Lower leg skin (tissue), 4 donors: ENCODE results near the gene EEFSEC. TPM values are rescaled to one million over a fixed set of nuclear protein-coding genes. Genes with fewer than 3 reads are reported as not detected.

ENCODE experiments used
- DNase-seq, 2 donors: peaks; one replicate each; pipeline ENCODE4 v3.0.0-alpha.2; 2019; ENCODE audit warnings: low spot score in 2 of 2
- H3K4me3 ChIP-seq: fragments of 200-600 bp; sonication (generic); 2 replicates; pipeline ENCODE4 v1.5.1; 2017; ENCODE audit warnings: mild to moderate bottlenecking, low read depth; ENCODE audit not compliant: poor library complexity, severe bottlenecking
- POLR2A ChIP-seq, 2 donors: fragments of 450-650 bp; IDR thresholded peaks; one replicate each; pipeline ENCODE4 v1.6.1; 2016 to 2017; ENCODE audit warnings: antibody characterized with exemption in 2 of 2, mild to moderate bottlenecking in 1 of 2, moderate library complexity in 1 of 2
- WGBS, 2 donors: methylation state at CpG; one replicate each; pipeline ENCODE4 v1.1.5; 2018; 5-methylcytosine and 5-hydroxymethylcytosine counted together
- intact Hi-C: fragments of 100-400 bp; cut with DNase I; formaldehyde crosslinking; loops from one replicate; pipeline ENCODE4 v1.15.0; 2023; ENCODE audit warnings: low total_unique reads
- total RNA-seq, 4 donors: library from RNA; depleted of rRNA; stranded (reverse); fragments of >200 nt; gene quantifications; one replicate each; pipeline ENCODE4 v1.1.0, GENCODE V29; 2016
- TF ChIP-seq, protein P1 (sequence below), 3 donors: fragments of 450-650 bp; IDR thresholded peaks; one replicate each; pipeline ENCODE4 v1.5.1; 2016; ENCODE audit warnings: antibody characterized with exemption in 3 of 3, mild to moderate bottlenecking in 3 of 3, moderate library complexity in 2 of 3

Gene EEFSEC
- total RNA-seq, 4 donors from 2014 or later: 16.3 to 28.6 (median 16.8) TPM

DNA sequence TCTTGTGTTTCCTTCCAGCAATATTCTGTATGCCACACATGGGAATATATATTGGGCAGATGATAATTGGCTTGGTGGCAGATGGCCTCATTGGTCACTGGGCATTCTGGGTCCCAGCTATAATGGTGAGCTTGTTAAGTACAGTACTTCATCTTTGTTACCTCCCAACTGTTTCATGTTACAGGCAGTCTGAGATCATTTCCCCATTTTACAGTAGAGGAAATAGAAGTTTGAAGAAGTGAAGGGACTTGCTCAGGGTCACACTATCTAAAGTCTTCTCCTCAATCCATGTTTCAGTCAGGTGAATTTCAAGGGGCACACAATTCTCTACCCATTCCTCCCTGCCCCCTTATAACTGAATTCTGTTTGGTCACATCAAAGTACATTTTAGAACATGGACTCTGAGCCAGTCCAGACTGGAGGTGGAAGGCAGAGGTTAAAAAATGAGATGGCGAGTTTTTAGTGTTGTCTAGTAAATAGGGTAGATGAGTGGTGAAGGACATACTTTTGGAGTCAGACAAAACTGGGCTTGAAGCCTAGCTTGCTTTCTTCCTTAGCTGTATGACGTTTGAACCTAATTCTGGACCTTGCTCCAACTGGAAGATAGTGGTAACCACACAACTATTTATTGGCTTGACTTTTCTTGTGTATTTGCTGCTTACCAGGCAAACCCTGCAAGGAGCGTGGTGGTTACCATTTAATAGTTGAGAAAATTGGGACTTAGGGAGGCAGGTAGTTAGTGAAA, 2.5 kb downstream of the EEFSEC start:
- intact Hi-C loops: no loop called here
- 93 to 95% methylated on average over 3 of the region's 3 CpGs for WGBS, 2 donors
- no peak overlapping the region for H3K4me3 ChIP-seq
- no peak for TF ChIP-seq POLR2A (IDR thresholded peaks at IDR 0.05)
- TF ChIP-seq, protein P1, sequence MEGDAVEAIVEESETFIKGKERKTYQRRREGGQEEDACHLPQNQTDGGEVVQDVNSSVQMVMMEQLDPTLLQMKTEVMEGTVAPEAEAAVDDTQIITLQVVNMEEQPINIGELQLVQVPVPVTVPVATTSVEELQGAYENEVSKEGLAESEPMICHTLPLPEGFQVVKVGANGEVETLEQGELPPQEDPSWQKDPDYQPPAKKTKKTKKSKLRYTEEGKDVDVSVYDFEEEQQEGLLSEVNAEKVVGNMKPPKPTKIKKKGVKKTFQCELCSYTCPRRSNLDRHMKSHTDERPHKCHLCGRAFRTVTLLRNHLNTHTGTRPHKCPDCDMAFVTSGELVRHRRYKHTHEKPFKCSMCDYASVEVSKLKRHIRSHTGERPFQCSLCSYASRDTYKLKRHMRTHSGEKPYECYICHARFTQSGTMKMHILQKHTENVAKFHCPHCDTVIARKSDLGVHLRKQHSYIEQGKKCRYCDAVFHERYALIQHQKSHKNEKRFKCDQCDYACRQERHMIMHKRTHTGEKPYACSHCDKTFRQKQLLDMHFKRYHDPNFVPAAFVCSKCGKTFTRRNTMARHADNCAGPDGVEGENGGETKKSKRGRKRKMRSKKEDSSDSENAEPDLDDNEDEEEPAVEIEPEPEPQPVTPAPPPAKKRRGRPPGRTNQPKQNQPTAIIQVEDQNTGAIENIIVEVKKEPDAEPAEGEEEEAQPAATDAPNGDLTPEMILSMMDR (IDR thresholded peaks at IDR 0.05): no peak
- DNase-seq: no peak

DNA sequence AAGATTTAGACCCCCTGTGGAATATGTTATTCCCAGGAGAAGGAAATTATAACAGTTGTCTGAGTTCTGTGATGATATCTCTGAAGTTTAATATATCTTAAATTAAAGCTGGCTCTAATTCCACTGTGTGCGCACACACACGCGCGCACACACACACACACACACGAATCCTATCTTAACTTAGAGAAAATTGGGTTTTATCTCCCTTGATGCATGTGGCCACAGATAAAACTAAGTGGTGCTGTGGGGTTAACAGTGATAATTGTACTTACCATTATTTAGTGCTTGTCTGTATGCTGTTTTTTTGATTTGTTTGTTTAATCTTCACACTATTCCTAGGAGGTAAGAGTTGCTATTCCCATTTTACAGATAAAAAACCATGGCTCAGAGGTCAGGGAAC, 7.4 kb downstream of the EEFSEC start:
- intact Hi-C loops: no loop called here
- no peak overlapping the region for H3K4me3 ChIP-seq
- TF ChIP-seq, protein P1 (IDR thresholded peaks at IDR 0.05): no peak
- TF ChIP-seq POLR2A (IDR thresholded peaks at IDR 0.05): no peak
- WGBS, 2 donors: 91 to 92% methylated on average over 5 of the region's 5 CpGs
- DNase-seq: no peak

DNA sequence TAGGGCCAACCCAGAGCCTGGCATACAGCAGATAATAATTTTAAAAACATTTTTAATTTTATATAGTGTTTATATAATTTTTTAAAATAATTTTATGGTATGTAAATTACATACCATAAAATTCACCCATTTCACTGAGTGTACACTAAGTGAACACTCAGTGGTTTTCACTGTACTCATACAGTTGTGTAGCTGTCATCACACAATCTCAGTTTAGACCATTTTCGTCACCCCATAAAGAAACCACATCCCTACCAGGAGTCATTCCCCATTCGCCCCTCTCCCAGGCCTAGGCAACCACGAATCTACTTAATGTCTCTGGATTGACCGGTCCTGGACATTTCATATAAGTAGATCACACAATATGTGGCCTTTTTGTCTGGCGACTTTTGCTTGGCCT, 10.2 kb downstream of the EEFSEC start:
- TF ChIP-seq, protein P1 (IDR thresholded peaks at IDR 0.05): no peak
- TF ChIP-seq POLR2A (IDR thresholded peaks at IDR 0.05): no peak
- H3K4me3 ChIP-seq: no peak overlapping the region
- 94 to 95% methylated on average over 5 of the region's 5 CpGs for WGBS, 2 donors
- DNase-seq: no peak
- intact Hi-C loops: no loop called here

GRCh38 chr3:128166971-128167453, 13.7 kb downstream of the EEFSEC start:
- intact Hi-C loops: no loop called here
- DNase-seq: peak in 1 of 2 donors; percentile 15
- WGBS, 2 donors: 91 to 96% methylated on average over 5 of the region's 5 CpGs
- no peak overlapping the region for H3K4me3 ChIP-seq
- no peak for TF ChIP-seq POLR2A (IDR thresholded peaks at IDR 0.05)
- TF ChIP-seq, protein P1 (IDR thresholded peaks at IDR 0.05): no peak

DNA sequence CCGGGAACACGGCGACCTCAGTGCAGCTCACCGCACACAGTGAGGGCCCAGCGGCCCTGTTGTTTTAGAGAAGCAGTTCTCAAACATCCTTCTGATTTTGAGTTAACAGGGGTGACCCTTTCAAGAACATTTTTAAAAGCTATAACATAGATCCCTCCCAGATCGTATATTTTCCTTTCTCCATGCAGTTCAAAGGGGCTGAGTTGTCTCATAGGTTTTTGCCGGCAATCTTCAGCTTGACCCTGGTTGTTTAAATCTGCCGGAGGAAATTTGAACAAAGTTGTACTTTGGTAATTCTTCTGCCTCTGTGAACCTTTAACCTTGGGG, 14.3 kb downstream of the EEFSEC start:
- no peak overlapping the region for H3K4me3 ChIP-seq
- 91 to 92% methylated on average over 8 of the region's 8 CpGs for WGBS, 2 donors
- intact Hi-C loops: no loop called here
- TF ChIP-seq, protein P1 (IDR thresholded peaks at IDR 0.05): no peak
- no peak for TF ChIP-seq POLR2A (IDR thresholded peaks at IDR 0.05)
- no peak for DNase-seq
